HL-60 (cell line): Measurements from ENCODE around the gene FUT3.

Experiments used
- GABPA ChIP-seq: IDR thresholded peaks from 2 replicates; pipeline ENCODE4 v1.6.1; 2012; ENCODE audit warnings: low read depth
- POLR2AphosphoS5 ChIP-seq: IDR thresholded peaks from 2 replicates; pipeline ENCODE4 v1.6.1; 2012; ENCODE audit warnings: low read depth
- TF ChIP-seq, protein P1 (sequence below): IDR thresholded peaks from one replicate; pipeline ENCODE4 v1.5.1; 2011; ENCODE audit warnings: low read length, control low read depth, inconsistent platforms; ENCODE audit not compliant: insufficient read depth
- TF ChIP-seq, protein P2 (sequence below): IDR thresholded peaks from 2 replicates; pipeline ENCODE4 v1.6.1; 2012; ENCODE audit warnings: low read depth; ENCODE audit not compliant: insufficient replicate concordance

DNA sequence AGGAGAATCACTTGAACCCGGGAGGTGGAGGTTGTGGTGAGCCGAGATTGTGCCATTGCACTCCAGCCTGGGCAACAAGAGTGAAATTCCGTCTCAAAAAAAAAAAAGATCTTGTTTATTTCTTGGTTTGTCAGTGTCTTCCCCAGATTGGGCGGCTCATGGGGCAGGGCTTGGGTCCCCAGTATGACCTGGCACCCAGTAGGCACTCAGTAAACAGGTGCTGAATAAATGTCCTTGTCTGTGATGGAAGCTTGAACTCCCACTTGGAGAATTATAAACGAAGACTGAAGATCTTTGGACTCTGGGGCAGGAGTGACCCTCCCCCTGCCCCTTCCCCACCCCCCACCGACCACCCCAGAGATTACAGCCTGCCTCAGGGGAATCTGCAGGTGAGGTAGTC is 28.9 kb upstream of the FUT3 start:
- TF ChIP-seq, protein P1, sequence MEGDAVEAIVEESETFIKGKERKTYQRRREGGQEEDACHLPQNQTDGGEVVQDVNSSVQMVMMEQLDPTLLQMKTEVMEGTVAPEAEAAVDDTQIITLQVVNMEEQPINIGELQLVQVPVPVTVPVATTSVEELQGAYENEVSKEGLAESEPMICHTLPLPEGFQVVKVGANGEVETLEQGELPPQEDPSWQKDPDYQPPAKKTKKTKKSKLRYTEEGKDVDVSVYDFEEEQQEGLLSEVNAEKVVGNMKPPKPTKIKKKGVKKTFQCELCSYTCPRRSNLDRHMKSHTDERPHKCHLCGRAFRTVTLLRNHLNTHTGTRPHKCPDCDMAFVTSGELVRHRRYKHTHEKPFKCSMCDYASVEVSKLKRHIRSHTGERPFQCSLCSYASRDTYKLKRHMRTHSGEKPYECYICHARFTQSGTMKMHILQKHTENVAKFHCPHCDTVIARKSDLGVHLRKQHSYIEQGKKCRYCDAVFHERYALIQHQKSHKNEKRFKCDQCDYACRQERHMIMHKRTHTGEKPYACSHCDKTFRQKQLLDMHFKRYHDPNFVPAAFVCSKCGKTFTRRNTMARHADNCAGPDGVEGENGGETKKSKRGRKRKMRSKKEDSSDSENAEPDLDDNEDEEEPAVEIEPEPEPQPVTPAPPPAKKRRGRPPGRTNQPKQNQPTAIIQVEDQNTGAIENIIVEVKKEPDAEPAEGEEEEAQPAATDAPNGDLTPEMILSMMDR = no peak
- TF ChIP-seq, protein P2, sequence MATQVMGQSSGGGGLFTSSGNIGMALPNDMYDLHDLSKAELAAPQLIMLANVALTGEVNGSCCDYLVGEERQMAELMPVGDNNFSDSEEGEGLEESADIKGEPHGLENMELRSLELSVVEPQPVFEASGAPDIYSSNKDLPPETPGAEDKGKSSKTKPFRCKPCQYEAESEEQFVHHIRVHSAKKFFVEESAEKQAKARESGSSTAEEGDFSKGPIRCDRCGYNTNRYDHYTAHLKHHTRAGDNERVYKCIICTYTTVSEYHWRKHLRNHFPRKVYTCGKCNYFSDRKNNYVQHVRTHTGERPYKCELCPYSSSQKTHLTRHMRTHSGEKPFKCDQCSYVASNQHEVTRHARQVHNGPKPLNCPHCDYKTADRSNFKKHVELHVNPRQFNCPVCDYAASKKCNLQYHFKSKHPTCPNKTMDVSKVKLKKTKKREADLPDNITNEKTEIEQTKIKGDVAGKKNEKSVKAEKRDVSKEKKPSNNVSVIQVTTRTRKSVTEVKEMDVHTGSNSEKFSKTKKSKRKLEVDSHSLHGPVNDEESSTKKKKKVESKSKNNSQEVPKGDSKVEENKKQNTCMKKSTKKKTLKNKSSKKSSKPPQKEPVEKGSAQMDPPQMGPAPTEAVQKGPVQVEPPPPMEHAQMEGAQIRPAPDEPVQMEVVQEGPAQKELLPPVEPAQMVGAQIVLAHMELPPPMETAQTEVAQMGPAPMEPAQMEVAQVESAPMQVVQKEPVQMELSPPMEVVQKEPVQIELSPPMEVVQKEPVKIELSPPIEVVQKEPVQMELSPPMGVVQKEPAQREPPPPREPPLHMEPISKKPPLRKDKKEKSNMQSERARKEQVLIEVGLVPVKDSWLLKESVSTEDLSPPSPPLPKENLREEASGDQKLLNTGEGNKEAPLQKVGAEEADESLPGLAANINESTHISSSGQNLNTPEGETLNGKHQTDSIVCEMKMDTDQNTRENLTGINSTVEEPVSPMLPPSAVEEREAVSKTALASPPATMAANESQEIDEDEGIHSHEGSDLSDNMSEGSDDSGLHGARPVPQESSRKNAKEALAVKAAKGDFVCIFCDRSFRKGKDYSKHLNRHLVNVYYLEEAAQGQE = no peak
- no peak for TF ChIP-seq POLR2AphosphoS5
- TF ChIP-seq GABPA = no peak
